CD14-positive monocyte (primary cell): Measurements from ENCODE around the gene ARSB. TPM values are rescaled to one million over a fixed set of nuclear protein-coding genes. Genes with fewer than 3 reads are reported as not detected.

Experiments
- DNase-seq, 3 donors: peaks; one replicate each; pipeline ENCODE4 v3.0.0-alpha.2; 2011 to 2022
- H2AFZ ChIP-seq: 2 replicates; pipeline ENCODE4 v1.6.0; 2012; ENCODE audit warnings: mild to moderate bottlenecking, low read depth, low read length, inconsistent platforms; ENCODE audit not compliant: insufficient read depth, poor library complexity, severe bottlenecking
- H3K27ac ChIP-seq, 2 donors: 1 replicate in 1 of 2; 2 replicates in 1 of 2; pipeline ENCODE4 v1.5.1; 2012 to 2013; ENCODE audit warnings: low read length in 2 of 2, control low read depth in 1 of 2, inconsistent platforms in 1 of 2, low read depth in 1 of 2, mild to moderate bottlenecking in 1 of 2
- H3K27me3 ChIP-seq, 2 donors: one replicate each; pipeline versions ENCODE4 v1.6.0 to v1.6.1; 2011 to 2013; ENCODE audit warnings: low read length in 2 of 2; ENCODE audit not compliant: control insufficient read depth in 2 of 2, insufficient read depth in 2 of 2
- H3K36me3 ChIP-seq, 2 donors: replicated peaks in 1 of 2; 1 replicate in 1 of 2; 2 replicates in 1 of 2; pipeline versions ENCODE4 v1.5.1 to v1.6.1; 2012 to 2013; ENCODE audit warnings: low read length in 2 of 2, control low read depth in 1 of 2, inconsistent platforms in 1 of 2, mild to moderate bottlenecking in 1 of 2; ENCODE audit not compliant: insufficient read depth in 2 of 2, control insufficient read depth in 1 of 2
- H3K4me1 ChIP-seq, 2 donors: 1 replicate in 1 of 2; 2 replicates in 1 of 2; pipeline versions ENCODE4 v1.5.1 to v1.6.1; 2012 to 2013; ENCODE audit warnings: low read length in 2 of 2, control low read depth in 1 of 2, inconsistent platforms in 1 of 2, mild to moderate bottlenecking in 1 of 2, moderate library complexity in 1 of 2; ENCODE audit not compliant: insufficient read depth in 2 of 2, control insufficient read depth in 1 of 2
- H3K4me2 ChIP-seq: replicated peaks from 2 replicates; pipeline ENCODE3; 2012; ENCODE audit warnings: low read length, moderate library complexity, mild to moderate bottlenecking; ENCODE audit not compliant: poor library complexity, severe bottlenecking; ENCODE audit errors: extremely low read depth
- H3K4me3 ChIP-seq, 3 experiments: fragments of 200-600 bp in 1 of 3; sonication (generic) in 1 of 3; replicated peaks in 1 of 3; 1 replicate in 2 of 3; 2 replicates in 1 of 3; pipeline ENCODE4 v1.5.1; 2011 to 2013; ENCODE audit warnings: low read length in 3 of 3, mild to moderate bottlenecking in 3 of 3, control low read depth in 2 of 3, low read depth in 2 of 3, inconsistent platforms in 1 of 3, moderate library complexity in 1 of 3
- H3K79me2 ChIP-seq: 2 replicates; pipeline ENCODE4 v1.6.0; 2012; ENCODE audit warnings: mild to moderate bottlenecking, control low read depth, inconsistent platforms, low read length, moderate library complexity; ENCODE audit not compliant: insufficient read depth
- H3K9ac ChIP-seq: 2 replicates; pipeline ENCODE4 v1.6.0; 2017; ENCODE audit warnings: low read length, mild to moderate bottlenecking; ENCODE audit not compliant: insufficient read depth, poor library complexity, severe bottlenecking
- H3K9me3 ChIP-seq, 2 donors: replicated peaks in 1 of 2; 1 replicate in 1 of 2; 2 replicates in 1 of 2; pipeline versions ENCODE4 v1.5.1 to v1.6.1; 2012 to 2013; ENCODE audit warnings: low read length in 2 of 2, control low read depth in 1 of 2; ENCODE audit not compliant: control insufficient read depth in 1 of 2, insufficient read depth in 1 of 2
- H4K20me1 ChIP-seq: 2 replicates; pipeline ENCODE4 v1.6.0; 2012; ENCODE audit warnings: mild to moderate bottlenecking, low read length, control low read depth, moderate library complexity; ENCODE audit not compliant: insufficient read depth
- H3K27ac Mint-ChIP-seq, 7 donors: one replicate each; pipeline ENCODE4 v1.8.0; 2020; ENCODE audit warnings: mild to moderate bottlenecking in 7 of 7, mixed read lengths in 7 of 7, moderate library complexity in 6 of 7, inconsistent platforms in 2 of 7
- H3K27me3 Mint-ChIP-seq, 3 donors: one replicate each; pipeline ENCODE4 v1.8.0; 2021 to 2022; ENCODE audit warnings: low read depth in 3 of 3, mild to moderate bottlenecking in 3 of 3, mixed read lengths in 3 of 3, moderate library complexity in 3 of 3, inconsistent platforms in 1 of 3
- H3K36me3 Mint-ChIP-seq, 2 donors: one replicate each; pipeline ENCODE4 v1.8.0; 2020; ENCODE audit warnings: mixed read lengths in 2 of 2, inconsistent platforms in 1 of 2, mild to moderate bottlenecking in 1 of 2
- H3K4me1 Mint-ChIP-seq: one replicate; pipeline ENCODE4 v1.8.0; 2020; ENCODE audit warnings: mild to moderate bottlenecking, mixed read lengths
- H3K4me3 Mint-ChIP-seq, 2 donors: one replicate each; pipeline ENCODE4 v1.8.0; 2020; ENCODE audit warnings: mild to moderate bottlenecking in 2 of 2, mixed read lengths in 2 of 2, moderate library complexity in 1 of 2
- H3K9me3 Mint-ChIP-seq, 7 donors: one replicate each; pipeline ENCODE4 v1.8.0; 2020 to 2022; ENCODE audit warnings: mixed read lengths in 7 of 7, mild to moderate bottlenecking in 6 of 7, moderate library complexity in 6 of 7, inconsistent platforms in 2 of 7
- WGBS: methylation state at CpG from one replicate; pipeline ENCODE4 v1.1.5; 2013; ENCODE audit warnings: missing lambda C conversion rate; ENCODE audit not compliant: insufficient coverage; 5-methylcytosine and 5-hydroxymethylcytosine counted together
- intact Hi-C, 2 donors: fragments of 100-400 bp; cut with micrococcal nuclease; formaldehyde crosslinking; loops; one replicate each; pipeline versions ENCODE4 v1.15.0 to v1.15.1; 2023
- polyA plus RNA-seq, 3 donors: library from polyadenylated mRNA; depleted of rRNA in 1 of 3; unstranded in 2 of 3; stranded (reverse) in 1 of 3; fragments of 300-500 nt in 2 of 3; fragments of >200 nt in 1 of 3; fragmentation: Illumina TruSeq in 2 of 3; gene quantifications; 1 replicate in 2 of 3; 2 replicates in 1 of 3; pipeline ENCODE4 v1.2.3, GENCODE V29; 2012 to 2021
- TF ChIP-seq, protein P1 (sequence below): fragments of 200-600 bp; IDR thresholded peaks from one replicate; pipeline ENCODE4 v1.8.0; 2022; ENCODE audit warnings: antibody characterized with exemption, mild to moderate bottlenecking

The ARSB gene
- polyA plus RNA-seq, 3 donors, result 18.0 to 28.7 (median 18.1) TPM

DNA sequence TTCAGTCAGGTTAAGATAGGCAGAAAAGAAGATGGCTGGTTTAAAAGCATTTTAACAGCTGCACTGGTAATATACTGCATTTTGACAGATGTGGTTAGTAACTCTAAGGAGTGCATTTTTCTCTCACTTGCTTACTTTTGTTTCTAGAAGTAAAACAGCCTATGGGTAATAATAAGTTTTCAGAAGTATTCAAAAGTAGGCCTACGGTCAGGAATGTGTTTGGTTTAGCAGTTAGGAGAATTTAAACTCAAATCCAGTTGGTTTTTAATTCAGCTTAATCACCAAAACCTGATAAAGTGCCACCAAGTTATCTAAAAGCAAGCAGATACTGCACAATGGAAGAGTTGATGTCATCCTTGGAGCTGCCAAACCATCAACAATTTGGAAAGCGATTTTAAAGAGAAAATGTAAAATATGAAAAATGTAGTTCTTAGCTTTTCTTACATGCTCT, 160.3 kb downstream of the ARSB start:
- Histone ChIP-seq H2AFZ (no peak overlapping the region), H3K4me3 (no peak overlapping the region), H3K4me1 (peaks cover 4 to 6% of the 10 kb centered on the region in 2 donors), H3K36me3 (no peaks in the 10 kb centered on the region), H3K9me3 (no peaks in the 10 kb centered on the region), H3K79me2 (no peaks in the 10 kb centered on the region), H3K4me2 (no peak overlapping the region), H3K9ac (no peak overlapping the region), H4K20me1 (no peaks in the 10 kb centered on the region), H3K27ac (no peak overlapping the region), H3K27me3 (no peaks in the 10 kb centered on the region)
- Mint-ChIP-seq H3K9me3 (peaks cover 0 to 4% (median 0%) of the 10 kb centered on the region in 7 donors), H3K36me3 (peaks cover 16 to 25% of the 10 kb centered on the region in 2 donors), H3K27ac (no peak overlapping the region), H3K27me3 (peaks cover 0 to 1% (median 0%) of the 10 kb centered on the region in 3 donors), H3K4me1 (peaks cover 8% of the 10 kb centered on the region), H3K4me3 (no peak overlapping the region)
- WGBS, result no CpG with 5 or more reads among the region's 2 CpGs
- TF ChIP-seq, protein P1, sequence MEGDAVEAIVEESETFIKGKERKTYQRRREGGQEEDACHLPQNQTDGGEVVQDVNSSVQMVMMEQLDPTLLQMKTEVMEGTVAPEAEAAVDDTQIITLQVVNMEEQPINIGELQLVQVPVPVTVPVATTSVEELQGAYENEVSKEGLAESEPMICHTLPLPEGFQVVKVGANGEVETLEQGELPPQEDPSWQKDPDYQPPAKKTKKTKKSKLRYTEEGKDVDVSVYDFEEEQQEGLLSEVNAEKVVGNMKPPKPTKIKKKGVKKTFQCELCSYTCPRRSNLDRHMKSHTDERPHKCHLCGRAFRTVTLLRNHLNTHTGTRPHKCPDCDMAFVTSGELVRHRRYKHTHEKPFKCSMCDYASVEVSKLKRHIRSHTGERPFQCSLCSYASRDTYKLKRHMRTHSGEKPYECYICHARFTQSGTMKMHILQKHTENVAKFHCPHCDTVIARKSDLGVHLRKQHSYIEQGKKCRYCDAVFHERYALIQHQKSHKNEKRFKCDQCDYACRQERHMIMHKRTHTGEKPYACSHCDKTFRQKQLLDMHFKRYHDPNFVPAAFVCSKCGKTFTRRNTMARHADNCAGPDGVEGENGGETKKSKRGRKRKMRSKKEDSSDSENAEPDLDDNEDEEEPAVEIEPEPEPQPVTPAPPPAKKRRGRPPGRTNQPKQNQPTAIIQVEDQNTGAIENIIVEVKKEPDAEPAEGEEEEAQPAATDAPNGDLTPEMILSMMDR, result no peak
- DNase-seq, result no peak
- intact Hi-C loops, result no loop called here

DNA sequence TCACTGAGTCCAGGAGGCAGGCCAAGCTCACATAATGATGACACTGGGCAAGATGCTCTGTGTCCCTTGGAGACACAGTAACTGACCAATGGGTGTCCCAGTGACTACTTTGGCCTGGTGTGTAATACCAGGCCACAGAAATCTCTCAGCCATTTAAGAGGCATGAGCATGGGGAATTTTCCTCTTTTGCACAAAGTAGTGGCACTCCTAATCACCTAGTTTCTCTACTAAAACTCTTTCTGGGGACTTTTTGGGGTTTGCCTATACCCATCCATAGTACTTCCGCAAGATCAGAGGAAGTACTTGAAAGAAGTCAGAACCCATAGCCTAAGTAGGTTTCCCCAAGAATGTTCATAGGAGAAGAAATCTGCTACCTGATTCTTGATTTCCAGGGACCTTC, 161.9 kb downstream of the ARSB start:
- H3K27ac Mint-ChIP-seq, result no peak overlapping the region
- peaks cover 25% of the 10 kb centered on the region in 2 donors for H3K36me3 Mint-ChIP-seq
- intact Hi-C loops, result no loop called here
- Histone ChIP-seq H3K9ac (no peak overlapping the region), H3K4me3 (no peak overlapping the region), H3K36me3 (no peaks in the 10 kb centered on the region), H3K79me2 (no peaks in the 10 kb centered on the region), H3K27ac (no peak overlapping the region), H3K27me3 (no peaks in the 10 kb centered on the region), H4K20me1 (no peaks in the 10 kb centered on the region), H3K4me1 (peaks cover 4 to 6% of the 10 kb centered on the region in 2 donors), H2AFZ (no peak overlapping the region), H3K9me3 (no peaks in the 10 kb centered on the region), H3K4me2 (no peak overlapping the region)
- no peak for DNase-seq
- TF ChIP-seq, protein P1, result no peak
- peaks cover 0 to 1% (median 0%) of the 10 kb centered on the region in 3 donors for H3K27me3 Mint-ChIP-seq
- peaks cover 0 to 3% (median 0%) of the 10 kb centered on the region in 7 donors for H3K9me3 Mint-ChIP-seq
- no peak overlapping the region for H3K4me3 Mint-ChIP-seq
- WGBS, result no CpG with 5 or more reads among the region's 1 CpG
- peaks cover 8% of the 10 kb centered on the region for H3K4me1 Mint-ChIP-seq
